Adrenal gland (tissue), 12 donors: Measurements from ENCODE around the gene CA9. TPM values are rescaled to one million over a fixed set of nuclear protein-coding genes. Genes with fewer than 3 reads are reported as not detected.
"Not testable (repeated sequence)": the region's sequence is repeated elsewhere in the genome, so short reads cannot be mapped to it uniquely, and the experiment has no call there.

Experiments used
- DNase-seq, 7 donors: peaks; one replicate each; pipeline ENCODE4 v3.0.0-alpha.2; 2019 to 2020
- H3K27ac ChIP-seq, 5 donors: fragments of 200-600 bp; sonication (generic) in 4 of 5; 1 replicate in 3 of 5; 2 replicates in 2 of 5; pipeline versions ENCODE4 v1.5.1 to v1.8.0; 2016 to 2020; ENCODE audit warnings: mild to moderate bottlenecking in 1 of 5
- H3K27me3 ChIP-seq: fragments of 200-600 bp; 2 replicates; pipeline ENCODE4 v1.8.0; 2021
- H3K36me3 ChIP-seq, 2 donors: fragments of 200-600 bp; replicated peaks in 1 of 2; 1 replicate in 1 of 2; 2 replicates in 1 of 2; pipeline versions ENCODE4 v1.5.1 to v1.8.0; 2018 to 2022
- H3K4me1 ChIP-seq, 2 donors: fragments of 200-600 bp; replicated peaks in 1 of 2; 1 replicate in 1 of 2; 2 replicates in 1 of 2; pipeline versions ENCODE4 v1.5.1 to v1.8.0; 2018 to 2021
- H3K4me3 ChIP-seq, 4 donors: fragments of 200-600 bp; sonication (generic) in 3 of 4; one replicate each; pipeline ENCODE4 v1.5.1; 2016 to 2018
- H3K9me3 ChIP-seq, 3 donors: fragments of 200-600 bp; sonication (generic) in 1 of 3; replicated peaks in 1 of 3; 1 replicate in 2 of 3; 2 replicates in 1 of 3; pipeline versions ENCODE4 v1.5.1 to v1.8.0; 2016 to 2021
- CTCF ChIP-seq, 6 experiments: fragments of 450-650 bp in 4 of 6; fragments of 200-600 bp in 2 of 6; sonication (generic) in 1 of 6; IDR thresholded peaks; 1 replicate in 5 of 6; 2 replicates in 1 of 6; pipeline versions ENCODE4 v1.5.1 to v1.8.0; 2016 to 2021; ENCODE audit warnings: antibody characterized with exemption in 6 of 6, mild to moderate bottlenecking in 2 of 6, moderate library complexity in 1 of 6
- POLR2A ChIP-seq, 2 donors: fragments of 450-650 bp; IDR thresholded peaks; one replicate each; pipeline ENCODE4 v1.6.1; 2017; ENCODE audit warnings: antibody characterized with exemption in 2 of 2, mild to moderate bottlenecking in 2 of 2, moderate library complexity in 1 of 2
- WGBS, 4 donors: extraction: QIAGEN DNeasy Blood & Tissue Kit in 2 of 4; methylation state at CpG; one replicate each; pipeline versions ENCODE4 v1.1.5 to v1.1.7; 2013 to 2017; 5-methylcytosine and 5-hydroxymethylcytosine counted together
- intact Hi-C, 2 donors: fragments of 100-400 bp; cut with DNase I; formaldehyde crosslinking; loops; one replicate each; pipeline versions ENCODE4 v1.14.1 to v1.15.0; 2022 to 2023
- polyA plus RNA-seq, 3 donors: library from polyadenylated mRNA; stranded (reverse); fragments of 200-250 nt in 2 of 3; fragments of 350-450 nt in 1 of 3; fragmentation: Illumina TruSeq in 1 of 3; extraction: RNeasy Lipid Tissue Mini Kit (QIAGEN cat#74804) in 1 of 3; gene quantifications; one replicate each; pipeline ENCODE4 v1.2.3, GENCODE V29; 2013 to 2014
- total RNA-seq, 9 donors: library from RNA; depleted of rRNA in 4 of 9; stranded (reverse); fragments of >200 nt in 4 of 9; fragments of 120-200 nt in 1 of 9; fragmentation: NEBNext Ultra II Directional in 1 of 9; extraction: Animal tissue kit (Norgen Biotek cat#: 25700) in 1 of 9; gene quantifications; one replicate each; pipeline versions ENCODE4 v1.1.0 to v1.2.4, GENCODE V29; 2013 to 2023
- donor health status: healthy with polysubstance abuse.
- donor health status: Bipolar disorder and iron deficiency.
- donor health status: DM: yes; HTN: yes; CAD: no.
- donor health status: DM: no; HTN: no; CAD: no.
- donor health status: DM: no; HTN: no; CAD: no.
- donor health status: DM: yes; HTN: yes; CAD: no.

The CA9 gene
- total and polyA plus RNA-seq, 12 donors = 0.28 to 13.7 (median 1.4) TPM

DNA sequence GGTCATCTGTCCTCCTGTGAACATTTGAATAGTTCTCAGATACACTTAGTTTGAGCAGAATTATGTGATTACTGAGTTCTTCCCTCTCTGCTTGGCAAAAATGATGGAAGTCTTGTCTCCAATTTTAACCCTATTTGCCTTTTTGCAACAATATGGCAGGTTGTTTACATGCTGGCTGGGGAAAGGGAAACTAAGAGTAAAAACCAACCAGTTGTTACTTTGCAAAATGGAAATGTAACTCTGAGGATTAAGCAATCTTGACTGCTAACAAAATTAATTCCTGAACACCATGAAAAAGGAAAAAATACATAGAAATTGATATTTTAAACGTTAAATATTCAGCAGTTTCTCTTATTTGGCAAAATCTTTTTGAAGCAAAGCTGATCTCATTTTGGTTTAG lies 34.1 kb upstream of the CA9 start:
- H3K9me3 ChIP-seq = no peaks in the 10 kb centered on the region
- no peaks in the 10 kb centered on the region for H3K36me3 ChIP-seq
- peak overlapping the region in 1 of 5 donors; percentile 37 for H3K27ac ChIP-seq
- 78 to 93% (median 81%) methylated on average over 1 of the region's 1 CpG for WGBS, 4 donors
- no peak overlapping the region for H3K4me3 ChIP-seq
- intact Hi-C loops = no loop called here
- no peak for DNase-seq
- TF ChIP-seq CTCF (IDR thresholded peaks at IDR 0.05) (no peak), POLR2A (IDR thresholded peaks at IDR 0.05) (no peak)
- H3K4me1 ChIP-seq = peaks cover 8 to 35% of the 10 kb centered on the region in 2 donors
- no peaks in the 10 kb centered on the region for H3K27me3 ChIP-seq

- H3K27ac ChIP-seq, H3K4me3 ChIP-seq, H3K9me3 ChIP-seq, DNase-seq, H3K27me3 ChIP-seq, H3K36me3 ChIP-seq, intact Hi-C loops: not testable (repeated sequence)
- H3K4me1 ChIP-seq = peaks cover 4 to 34% of the 10 kb centered on the region in 2 donors
- 95 to 98% (median 97%) methylated on average over 15 of the region's 15 CpGs for WGBS, 4 donors
Observed at GRCh38 chr9:35640431-35640830, 33.3 kb upstream of the CA9 start.

- H3K27ac ChIP-seq, H3K36me3 ChIP-seq, H3K27me3 ChIP-seq, H3K4me3 ChIP-seq, intact Hi-C loops, DNase-seq, H3K9me3 ChIP-seq: not testable (repeated sequence)
- peaks cover 0 to 29% of the 10 kb centered on the region in 2 donors for H3K4me1 ChIP-seq
- WGBS, 4 donors = 85 to 90% (median 87%) methylated on average over 3 of the region's 3 CpGs
Observed at GRCh38 chr9:35641478-35641877, 32.2 kb upstream of the CA9 start.

- Histone ChIP-seq H3K27me3 (no peaks in the 10 kb centered on the region), H3K27ac (no peak overlapping the region), H3K4me1 (peaks cover 3 to 31% of the 10 kb centered on the region in 2 donors), H3K36me3 (no peaks in the 10 kb centered on the region), H3K9me3 (no peaks in the 10 kb centered on the region), H3K4me3 (no peak overlapping the region)
- DNase-seq = no peak
- TF ChIP-seq POLR2A (IDR thresholded peaks at IDR 0.05) = no peak
- TF ChIP-seq CTCF (IDR thresholded peaks at IDR 0.05) = no peak
- WGBS, 4 donors = 95 to 98% (median 95%) methylated on average over 12 of the region's 12 CpGs
- intact Hi-C loops = no loop called here
Observed at GRCh38 chr9:35643046-35643445, 30.7 kb upstream of the CA9 start.

DNA sequence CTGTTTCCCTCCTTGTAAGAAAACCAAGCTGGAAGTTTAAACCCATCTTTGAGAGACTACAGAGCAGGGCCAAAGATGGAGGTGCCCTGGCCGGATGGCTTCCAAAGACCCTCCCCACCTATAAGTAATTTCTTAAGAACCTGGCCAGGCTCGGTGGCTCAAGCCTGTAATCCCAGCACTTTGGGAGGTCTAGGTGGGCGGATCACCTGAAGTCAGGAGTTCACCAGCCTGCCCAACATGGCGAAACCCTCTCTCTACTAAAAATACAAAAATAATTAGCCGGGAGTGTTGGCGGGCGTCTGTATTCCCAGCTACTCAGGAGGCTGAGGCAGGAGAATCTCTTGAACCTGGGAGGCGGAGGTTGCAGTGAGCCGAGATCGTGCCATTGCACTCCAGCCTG lies 28.0 kb upstream of the CA9 start:
- H3K4me3 ChIP-seq = peak overlapping the region in 2 of 4 donors; percentile 55 to 69
- H3K27me3 ChIP-seq, H3K9me3 ChIP-seq, H3K36me3 ChIP-seq: not testable (repeated sequence)
- H3K4me1 ChIP-seq = peaks cover 3 to 18% of the 10 kb centered on the region in 2 donors
- intact Hi-C loops = loop anchor here in 1 of 2 donors (5.0 kb wide), 1 partner anchor 38 kb away; the partner anchor contains the start of gene TESK1
- DNase-seq = peak in 1 of 7 donors; percentile 48
- 46 to 53% (median 52%) methylated on average over 10 of the region's 10 CpGs for WGBS, 4 donors
- peak overlapping the region in 4 of 5 donors; percentile 17 to 92 (median 61) for H3K27ac ChIP-seq

DNA sequence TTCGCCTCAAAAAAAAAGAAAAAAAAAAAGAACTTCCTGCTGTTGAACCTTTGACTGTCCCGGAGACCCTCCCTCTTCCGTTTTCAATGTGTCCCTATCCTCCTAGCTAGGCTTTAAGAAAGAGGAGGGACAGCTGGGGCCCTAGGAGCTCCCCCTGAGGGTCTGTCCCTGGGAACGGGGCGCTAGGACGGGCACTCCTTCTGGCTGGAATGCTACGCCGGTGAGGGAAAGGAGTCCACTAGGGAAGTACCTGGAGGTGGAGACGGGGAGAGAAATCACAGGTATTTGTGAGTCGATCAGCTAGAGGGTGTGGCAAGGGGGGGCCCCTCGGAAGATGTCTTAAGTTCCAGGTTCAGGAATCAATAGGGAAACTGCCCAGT lies 27.6 kb upstream of the CA9 start:
- intact Hi-C loops = loop anchor here in 1 of 2 donors (5.0 kb wide), 1 partner anchor 39 kb away; the partner anchor contains the start of gene TESK1
- WGBS, 4 donors = 3 to 8% (median 4%) methylated on average over 11 of the region's 11 CpGs
- Histone ChIP-seq H3K27me3 (no peaks in the 10 kb centered on the region), H3K27ac (peak overlapping the region; percentile 43 to 92 (median 79)), H3K4me3 (peak overlapping the region; percentile 27 to 69 (median 58)), H3K4me1 (peaks cover 3 to 18% of the 10 kb centered on the region in 2 donors), H3K36me3 (no peaks in the 10 kb centered on the region), H3K9me3 (no peaks in the 10 kb centered on the region)
- peak in 1 of 7 donors; percentile 33 for DNase-seq
- TF ChIP-seq POLR2A (IDR thresholded peaks at IDR 0.05) (no peak), CTCF (IDR thresholded peaks at IDR 0.05) (no peak)
